Activated T-cell treated with anti-CD3 and anti-CD28 coated beads for 24 hours (primary cell): Measurements from ENCODE around the gene ACVRL1.

Experiments
- DNase-seq: peaks from one replicate; pipeline ENCODE4 v3.0.0-alpha.2; 2020; ENCODE audit warnings: low read depth

The ACVRL1 gene

GRCh38 chr12:51917041-51917590, 9.8 kb downstream of the ACVRL1 start:
- DNase-seq: no peak

- no peak for DNase-seq
Observed at GRCh38 chr12:51917746-51918453, 10.6 kb downstream of the ACVRL1 start.

- DNase-seq: no peak
Observed at GRCh38 chr12:51920046-51920445, 12.7 kb downstream of the ACVRL1 start.

- DNase-seq: no peak
Observed at GRCh38 chr12:51921017-51921725, 13.9 kb downstream of the ACVRL1 start.

GRCh38 chr12:51922146-51922545, 14.8 kb downstream of the ACVRL1 start:
- no peak for DNase-seq

- no peak for DNase-seq
Observed at GRCh38 chr12:51922762-51923505, 15.6 kb downstream of the ACVRL1 start.

GRCh38 chr12:51923506-51924365, 16.4 kb downstream of the ACVRL1 start:
- DNase-seq: peak; percentile 46

GRCh38 chr12:51924551-51925319, 17.4 kb downstream of the ACVRL1 start:
- no peak for DNase-seq

GRCh38 chr12:51925346-51926063, 18.2 kb downstream of the ACVRL1 start:
- DNase-seq: no peak

GRCh38 chr12:51926064-51926632, 18.8 kb downstream of the ACVRL1 start:
- DNase-seq: no peak

- DNase-seq: peak; percentile 32
Observed at GRCh38 chr12:51926718-51927117, 19.4 kb downstream of the ACVRL1 start.

GRCh38 chr12:51932218-51933076, 25.1 kb downstream of the ACVRL1 start:
- DNase-seq: no peak

GRCh38 chr12:51934080-51934479, 26.8 kb downstream of the ACVRL1 start:
- no peak for DNase-seq

GRCh38 chr12:51937926-51938325, 30.6 kb downstream of the ACVRL1 start:
- no peak for DNase-seq

- no peak for DNase-seq
Observed at GRCh38 chr12:51938726-51939125, 31.4 kb downstream of the ACVRL1 start.

- no peak for DNase-seq
Observed at GRCh38 chr12:51941011-51941581, 33.8 kb downstream of the ACVRL1 start.

GRCh38 chr12:51941604-51942003, 34.3 kb downstream of the ACVRL1 start:
- DNase-seq: no peak

GRCh38 chr12:51942056-51942455, 34.8 kb downstream of the ACVRL1 start:
- DNase-seq: no peak
